ENCODE measurements around the gene SLC28A3. TPM values are rescaled to one million over a fixed set of nuclear protein-coding genes. Genes with fewer than 3 reads are reported as not detected.
"Not testable (repeated sequence)": the region's sequence is repeated elsewhere in the genome, so short reads cannot be mapped to it uniquely, and the experiment has no call there.

Gene SLC28A3
- total and polyA plus RNA-seq, 4 experiments from 2014 or later, result not detected

DNA sequence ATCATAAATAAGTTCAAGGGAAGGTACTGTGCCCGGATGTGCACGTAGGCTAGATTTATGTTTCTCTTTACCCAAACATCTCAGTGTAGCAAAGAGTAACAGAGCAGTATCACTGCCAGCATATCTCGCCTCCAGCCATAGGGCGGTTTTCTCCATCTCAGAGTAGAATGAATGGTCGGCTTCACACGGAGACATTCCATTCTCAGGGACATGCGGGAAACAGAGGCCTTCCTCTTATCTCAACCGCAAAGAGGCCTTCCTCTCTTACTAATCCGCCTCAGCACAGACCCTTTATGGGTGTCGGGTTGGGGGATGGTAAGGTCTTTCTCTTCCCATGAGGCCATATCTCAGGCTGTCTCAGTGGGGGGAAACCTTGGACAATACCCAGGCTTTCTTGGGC, 27.2 kb upstream of the SLC28A3 start:
- H3K4me1 Mint-ChIP-seq; H3K36me3 ChIP-seq (ENCODE audit: insufficient read depth, low read length); H3K27me3 ChIP-seq (ENCODE audit: insufficient read depth, low read length); H3K4me1 ChIP-seq (ENCODE audit: insufficient read depth, low read length); CTCF ChIA-PET (ENCODE audit: partially characterized antibody); H3K27ac Mint-ChIP-seq; H3K4me3 ChIP-seq (ENCODE audit: low read length in 2 of 2); POLR2A ChIA-PET (ENCODE audit: partially characterized antibody); DNase-seq; H3K4me3 Mint-ChIP-seq; H3K36me3 Mint-ChIP-seq; H3K27ac ChIP-seq (ENCODE audit: low read depth, low read length); intact Hi-C loops (cut with micrococcal nuclease); H3K9me3 ChIP-seq (ENCODE audit: control insufficient read depth in 1 of 2, low read length in 2 of 2): not testable (repeated sequence)
- Mint-ChIP-seq H3K27me3 (peaks cover 4 to 11% of the 10 kb centered on the region in 2 donors), H3K9me3 (peaks cover 0 to 14% (median 7%) of the 10 kb centered on the region in 8 donors)

DNA sequence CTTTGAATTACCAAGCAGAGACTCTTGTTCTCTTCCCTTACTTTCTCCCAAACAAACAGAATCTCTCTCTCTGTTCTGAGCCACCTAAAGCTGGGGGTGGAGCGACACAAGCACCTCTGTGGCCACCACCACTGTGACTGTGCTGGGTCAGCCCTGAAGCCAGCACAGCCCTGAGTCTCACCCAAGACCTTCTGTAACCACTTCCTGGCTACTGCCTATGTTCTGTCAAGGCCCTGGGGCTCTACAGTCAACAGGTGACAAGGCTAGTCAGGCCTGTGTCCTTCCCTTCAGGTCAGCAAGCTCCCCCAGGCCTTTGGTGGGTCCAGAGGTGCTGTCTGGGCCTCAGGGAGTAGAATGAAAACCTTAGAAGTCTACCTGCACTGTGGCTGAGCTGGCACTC, 26.1 kb upstream of the SLC28A3 start:
- Mint-ChIP-seq H3K27me3 (peaks cover 5% of the 10 kb centered on the region in 2 donors), H3K36me3 (no peaks in the 10 kb centered on the region), H3K4me3 (no peak overlapping the region), H3K9me3 (peaks cover 0 to 14% (median 7%) of the 10 kb centered on the region in 8 donors), H3K27ac (no peak overlapping the region), H3K4me1 (peaks cover 0 to 1% (median 0%) of the 10 kb centered on the region in 4 donors)
- intact Hi-C loops (cut with micrococcal nuclease), result no loop called here
- ChIA-PET CTCF (ENCODE audit: partially characterized antibody) (no interaction called here), POLR2A (ENCODE audit: partially characterized antibody) (no interaction called here)
- Histone ChIP-seq H3K4me1 (ENCODE audit: insufficient read depth, low read length) (no peaks in the 10 kb centered on the region), H3K9me3 (ENCODE audit: control insufficient read depth in 1 of 2, low read length in 2 of 2) (no peaks in the 10 kb centered on the region), H3K27me3 (ENCODE audit: insufficient read depth, low read length) (no peaks in the 10 kb centered on the region), H3K27ac (ENCODE audit: low read depth, low read length) (no peak overlapping the region), H3K36me3 (ENCODE audit: insufficient read depth, low read length) (no peaks in the 10 kb centered on the region), H3K4me3 (ENCODE audit: low read length in 2 of 2) (no peak overlapping the region)
- DNase-seq, result no peak

- CTCF ChIA-PET (ENCODE audit: partially characterized antibody); H3K4me1 ChIP-seq (ENCODE audit: insufficient read depth, low read length); H3K36me3 ChIP-seq (ENCODE audit: insufficient read depth, low read length); intact Hi-C loops (cut with micrococcal nuclease); H3K4me3 Mint-ChIP-seq; H3K27me3 ChIP-seq (ENCODE audit: insufficient read depth, low read length); H3K36me3 Mint-ChIP-seq; H3K4me1 Mint-ChIP-seq; POLR2A ChIA-PET (ENCODE audit: partially characterized antibody); H3K27ac ChIP-seq (ENCODE audit: low read depth, low read length); H3K9me3 ChIP-seq (ENCODE audit: control insufficient read depth in 1 of 2, low read length in 2 of 2); H3K4me3 ChIP-seq (ENCODE audit: low read length in 2 of 2); H3K27me3 Mint-ChIP-seq; H3K27ac Mint-ChIP-seq; DNase-seq: not testable (repeated sequence)
- peaks cover 0 to 14% (median 7%) of the 10 kb centered on the region in 8 donors for H3K9me3 Mint-ChIP-seq
Observed at GRCh38 chr9:84364894-84365490, 24.4 kb upstream of the SLC28A3 start.

- DNase-seq, result no peak
- Histone ChIP-seq H3K4me3 (ENCODE audit: low read length in 2 of 2) (no peak overlapping the region), H3K27ac (ENCODE audit: low read depth, low read length) (no peak overlapping the region), H3K9me3 (ENCODE audit: control insufficient read depth in 1 of 2, low read length in 2 of 2) (no peaks in the 10 kb centered on the region), H3K27me3 (ENCODE audit: insufficient read depth, low read length) (no peaks in the 10 kb centered on the region), H3K4me1 (ENCODE audit: insufficient read depth, low read length) (no peaks in the 10 kb centered on the region), H3K36me3 (ENCODE audit: insufficient read depth, low read length) (no peaks in the 10 kb centered on the region)
- Mint-ChIP-seq H3K9me3 (peaks cover 0 to 14% (median 4%) of the 10 kb centered on the region in 8 donors), H3K36me3 (no peaks in the 10 kb centered on the region), H3K27me3 (peaks cover 4% of the 10 kb centered on the region in 2 donors), H3K27ac (no peak overlapping the region), H3K4me3 (no peak overlapping the region), H3K4me1 (no peaks in the 10 kb centered on the region)
- CTCF ChIA-PET (ENCODE audit: partially characterized antibody), result no interaction called here
- POLR2A ChIA-PET (ENCODE audit: partially characterized antibody), result no interaction called here
- intact Hi-C loops (cut with micrococcal nuclease), result no loop called here
Observed at GRCh38 chr9:84361645-84362044, 21.1 kb upstream of the SLC28A3 start.

DNA sequence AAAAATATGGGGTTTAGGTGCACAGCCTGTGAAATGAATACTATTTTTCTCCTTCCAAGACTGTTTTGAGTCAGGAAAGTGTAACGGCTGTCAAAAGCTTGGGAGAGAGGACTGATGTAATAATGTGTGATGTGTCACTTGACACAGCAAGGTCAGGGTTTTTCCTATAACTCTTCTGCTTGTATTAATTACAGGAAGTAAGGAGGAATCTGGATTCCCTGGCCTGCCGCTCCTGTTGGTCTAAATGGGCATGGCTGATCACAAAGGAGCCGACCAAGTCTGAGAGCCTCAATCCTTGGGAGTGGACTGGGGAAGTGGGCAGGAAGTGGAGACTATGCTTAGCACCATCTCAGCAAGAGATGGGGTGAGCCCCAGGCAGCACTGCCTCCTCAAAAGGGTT, 16.7 kb upstream of the SLC28A3 start:
- H3K36me3 ChIP-seq (ENCODE audit: insufficient read depth, low read length), result no peaks in the 10 kb centered on the region
- ChIA-PET CTCF (ENCODE audit: partially characterized antibody) (no interaction called here), POLR2A (ENCODE audit: partially characterized antibody) (no interaction called here)
- H3K27ac Mint-ChIP-seq, result no peak overlapping the region
- H3K36me3 Mint-ChIP-seq, result no peaks in the 10 kb centered on the region
- no peaks in the 10 kb centered on the region for H3K9me3 Mint-ChIP-seq
- peaks cover 0 to 2% of the 10 kb centered on the region in 2 donors for H3K27me3 Mint-ChIP-seq
- no peak overlapping the region for H3K4me3 Mint-ChIP-seq
- intact Hi-C loops (cut with micrococcal nuclease), result no loop called here
- no peaks in the 10 kb centered on the region for H3K27me3 ChIP-seq (ENCODE audit: insufficient read depth, low read length)
- no peaks in the 10 kb centered on the region for H3K9me3 ChIP-seq (ENCODE audit: control insufficient read depth in 1 of 2, low read length in 2 of 2)
- no peak for DNase-seq
- H3K4me3 ChIP-seq (ENCODE audit: low read length in 2 of 2), result no peak overlapping the region
- H3K27ac ChIP-seq (ENCODE audit: low read depth, low read length), result no peak overlapping the region
- H3K4me1 ChIP-seq (ENCODE audit: insufficient read depth, low read length), result no peaks in the 10 kb centered on the region
- no peaks in the 10 kb centered on the region for H3K4me1 Mint-ChIP-seq

DNA sequence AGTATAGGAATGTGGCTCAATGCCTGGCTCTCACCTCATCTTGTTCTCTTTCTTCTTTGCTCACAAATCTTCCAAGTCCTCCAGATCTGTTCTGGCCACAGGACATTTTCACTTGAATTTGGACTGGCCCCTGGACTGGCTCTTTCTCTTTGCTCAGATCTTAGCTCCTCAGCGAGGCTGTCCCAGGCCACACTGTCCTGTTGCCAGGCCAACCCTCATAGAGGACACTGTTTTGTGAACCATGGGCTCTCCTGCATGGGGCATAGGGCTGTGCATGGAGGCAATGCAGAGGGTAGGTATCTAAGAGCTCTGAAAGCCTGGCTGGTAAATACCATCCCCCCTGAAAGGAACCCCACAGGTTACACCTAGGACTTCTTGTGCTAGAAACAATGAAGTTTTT, 13.5 kb upstream of the SLC28A3 start:
- Histone ChIP-seq H3K4me1 (ENCODE audit: insufficient read depth, low read length) (no peaks in the 10 kb centered on the region), H3K4me3 (ENCODE audit: low read length in 2 of 2) (no peak overlapping the region), H3K36me3 (ENCODE audit: insufficient read depth, low read length) (no peaks in the 10 kb centered on the region), H3K9me3 (ENCODE audit: control insufficient read depth in 1 of 2, low read length in 2 of 2) (no peaks in the 10 kb centered on the region), H3K27me3 (ENCODE audit: insufficient read depth, low read length) (no peaks in the 10 kb centered on the region), H3K27ac (ENCODE audit: low read depth, low read length) (no peak overlapping the region)
- Mint-ChIP-seq H3K9me3 (peaks cover 0 to 8% (median 0%) of the 10 kb centered on the region in 8 donors), H3K4me1 (no peaks in the 10 kb centered on the region), H3K27ac (no peak overlapping the region), H3K27me3 (peaks cover 0 to 2% of the 10 kb centered on the region in 2 donors), H3K4me3 (no peak overlapping the region), H3K36me3 (no peaks in the 10 kb centered on the region)
- intact Hi-C loops (cut with micrococcal nuclease), result no loop called here
- POLR2A ChIA-PET (ENCODE audit: partially characterized antibody), result no interaction called here
- CTCF ChIA-PET (ENCODE audit: partially characterized antibody), result no interaction called here
- DNase-seq, result no peak

- no peak overlapping the region for H3K27ac ChIP-seq (ENCODE audit: low read depth, low read length)
- Mint-ChIP-seq H3K27me3 (peaks cover 0 to 9% of the 10 kb centered on the region in 2 donors), H3K9me3 (peaks cover 0 to 9% (median 0%) of the 10 kb centered on the region in 8 donors), H3K4me3 (no peak overlapping the region), H3K36me3 (no peaks in the 10 kb centered on the region), H3K27ac (no peak overlapping the region), H3K4me1 (no peaks in the 10 kb centered on the region)
- no peaks in the 10 kb centered on the region for H3K36me3 ChIP-seq (ENCODE audit: insufficient read depth, low read length)
- H3K4me3 ChIP-seq (ENCODE audit: low read length in 2 of 2), result no peak overlapping the region
- ChIA-PET CTCF (ENCODE audit: partially characterized antibody) (no interaction called here), POLR2A (ENCODE audit: partially characterized antibody) (no interaction called here)
- no peaks in the 10 kb centered on the region for H3K27me3 ChIP-seq (ENCODE audit: insufficient read depth, low read length)
- H3K4me1 ChIP-seq (ENCODE audit: insufficient read depth, low read length), result no peaks in the 10 kb centered on the region
- intact Hi-C loops (cut with micrococcal nuclease), result no loop called here
- H3K9me3 ChIP-seq (ENCODE audit: control insufficient read depth in 1 of 2, low read length in 2 of 2), result no peaks in the 10 kb centered on the region
- DNase-seq, result no peak
Observed at GRCh38 chr9:84349671-84350070, 9.1 kb upstream of the SLC28A3 start.

- H3K4me1 ChIP-seq (ENCODE audit: insufficient read depth, low read length), result no peaks in the 10 kb centered on the region
- Mint-ChIP-seq H3K4me3 (no peak overlapping the region), H3K4me1 (no peaks in the 10 kb centered on the region), H3K9me3 (no peaks in the 10 kb centered on the region), H3K27me3 (peaks cover 0 to 7% of the 10 kb centered on the region in 2 donors), H3K27ac (peak overlapping the region in 1 of 7 donors; percentile 48), H3K36me3 (no peaks in the 10 kb centered on the region)
- no peak overlapping the region for H3K4me3 ChIP-seq (ENCODE audit: low read length in 2 of 2)
- CTCF ChIA-PET (ENCODE audit: partially characterized antibody), result no interaction called here
- H3K27me3 ChIP-seq (ENCODE audit: insufficient read depth, low read length), result no peaks in the 10 kb centered on the region
- no peak for DNase-seq
- intact Hi-C loops (cut with micrococcal nuclease), result no loop called here
- no peaks in the 10 kb centered on the region for H3K9me3 ChIP-seq (ENCODE audit: control insufficient read depth in 1 of 2, low read length in 2 of 2)
- POLR2A ChIA-PET (ENCODE audit: partially characterized antibody), result interaction anchor here (0.7 kb wide), 1 partner anchor 981 kb away, joined by 3 read pairs; no protein-coding TSS in a partner anchor
- no peak overlapping the region for H3K27ac ChIP-seq (ENCODE audit: low read depth, low read length)
- H3K36me3 ChIP-seq (ENCODE audit: insufficient read depth, low read length), result no peaks in the 10 kb centered on the region
Observed at GRCh38 chr9:84343111-84343521, 2.6 kb upstream of the SLC28A3 start.
